Stimulated activated CD8-positive, alpha-beta memory T cell treated with anti-CD3 and anti-CD28 coated beads, Interleukin-12 subunit alpha, Interleukin-12 subunit beta, amount 100 ng/mL, for 4 hours (primary cell): ENCODE measurements around the gene RPS19.

Experiments
- DNase-seq: peaks from one replicate; pipeline ENCODE4 v3.0.0-alpha.2; 2020; ENCODE audit warnings: low read depth

RPS19 gene

DNA sequence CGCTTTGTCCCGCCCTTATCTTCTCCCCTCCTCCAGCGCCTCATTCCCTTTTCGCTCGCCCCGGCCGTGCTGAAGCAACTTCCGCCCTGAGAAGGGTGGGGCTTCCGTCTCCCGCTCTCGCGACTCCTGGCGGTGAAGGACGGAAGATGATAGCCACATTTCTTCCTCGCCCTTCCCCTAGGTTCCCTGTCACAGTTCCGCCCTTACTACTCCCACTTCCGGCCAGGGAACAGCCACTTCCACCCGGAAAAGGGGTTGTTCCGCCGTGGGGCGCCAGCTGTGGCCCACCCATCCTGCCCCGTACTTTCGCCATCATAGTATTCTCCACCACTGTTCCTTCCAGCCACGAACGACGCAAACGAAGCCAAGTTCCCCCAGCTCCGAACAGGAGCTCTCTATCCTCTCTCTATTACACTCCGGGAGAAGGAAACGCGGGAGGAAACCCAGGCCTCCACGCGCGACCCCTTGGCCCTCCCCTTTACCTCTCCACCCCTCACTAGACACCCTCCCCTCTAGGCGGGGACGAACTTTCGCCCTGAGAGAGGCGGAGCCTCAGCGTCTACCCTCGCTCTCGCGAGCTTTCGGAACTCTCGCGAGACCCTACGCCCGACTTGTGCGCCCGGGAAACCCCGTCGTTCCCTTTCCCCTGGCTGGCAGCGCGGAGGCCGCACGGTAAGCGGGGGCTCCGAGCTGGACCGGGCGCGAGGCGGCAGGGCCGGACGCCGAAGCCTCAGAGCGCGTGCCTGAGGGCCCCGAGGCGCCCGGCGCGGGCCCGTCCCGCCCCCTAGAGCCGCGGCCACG is at the start of gene RPS19:
Gene RPS19 (plus strand): TSS at position 638 of the 801 bp plus-strand sequence. CDS start 520 bp downstream, outside the sequence.
- peak; percentile 97 for DNase-seq

DNA sequence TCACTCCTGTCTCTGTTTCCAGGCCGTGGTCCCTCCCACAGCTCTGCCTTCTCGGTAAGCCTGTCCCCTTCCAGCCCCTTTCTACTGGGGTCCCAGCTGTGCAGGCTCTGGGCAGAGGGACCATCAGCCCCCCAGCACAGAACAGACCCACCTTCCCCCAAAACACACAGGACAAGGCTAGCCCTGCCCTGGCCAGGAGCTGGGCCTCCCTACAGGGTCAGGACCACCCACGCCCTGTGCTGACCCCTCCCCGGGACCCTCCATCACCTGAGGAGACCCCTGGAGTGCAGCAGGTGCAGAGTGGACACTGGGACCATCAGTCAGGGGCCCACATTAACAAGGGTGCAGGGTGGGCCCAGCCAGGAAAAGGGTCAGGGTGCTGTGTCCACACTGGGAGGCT is 49.8 kb upstream of the RPS19 start:
- no peak for DNase-seq

DNA sequence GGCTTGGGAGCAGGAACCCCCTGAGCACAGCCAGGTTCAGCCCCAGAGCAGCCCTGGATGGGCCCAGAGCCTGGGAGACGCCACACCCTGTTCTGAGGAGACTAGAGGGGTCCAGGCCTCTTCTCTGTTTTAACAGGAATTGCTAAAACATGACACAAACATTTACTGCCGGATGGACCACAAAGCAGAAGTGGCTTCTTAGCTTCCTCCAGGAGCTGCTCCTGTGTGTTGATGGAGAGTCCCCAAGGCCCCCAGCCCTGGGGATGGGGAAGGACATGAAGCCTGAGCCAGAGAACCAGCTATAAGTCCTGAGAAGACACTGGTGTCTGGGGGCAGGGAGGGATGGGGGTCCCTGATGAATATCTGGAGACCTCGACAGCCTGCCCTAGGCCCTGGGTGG is 49.0 kb upstream of the RPS19 start:
- no peak for DNase-seq

DNA sequence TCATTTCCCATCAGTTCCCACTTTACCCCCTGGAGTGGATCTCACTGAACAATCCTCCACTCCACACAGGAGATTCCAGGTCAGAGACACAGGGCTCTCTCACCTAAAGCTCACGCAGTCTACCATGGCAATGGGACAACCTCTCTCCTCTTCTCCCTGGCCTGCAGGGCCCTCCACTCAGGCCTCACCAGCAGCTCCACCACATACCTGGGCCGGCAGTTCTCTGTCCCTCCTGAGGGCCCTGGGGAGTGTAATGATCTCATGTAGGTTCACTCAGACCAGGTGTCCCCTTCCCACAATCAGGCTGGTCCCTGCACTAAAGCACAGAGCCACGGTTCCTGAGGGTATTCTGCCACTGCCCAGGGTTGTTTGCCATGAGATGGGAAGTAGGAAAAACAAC is 48.1 kb upstream of the RPS19 start:
- DNase-seq, result no peak

DNA sequence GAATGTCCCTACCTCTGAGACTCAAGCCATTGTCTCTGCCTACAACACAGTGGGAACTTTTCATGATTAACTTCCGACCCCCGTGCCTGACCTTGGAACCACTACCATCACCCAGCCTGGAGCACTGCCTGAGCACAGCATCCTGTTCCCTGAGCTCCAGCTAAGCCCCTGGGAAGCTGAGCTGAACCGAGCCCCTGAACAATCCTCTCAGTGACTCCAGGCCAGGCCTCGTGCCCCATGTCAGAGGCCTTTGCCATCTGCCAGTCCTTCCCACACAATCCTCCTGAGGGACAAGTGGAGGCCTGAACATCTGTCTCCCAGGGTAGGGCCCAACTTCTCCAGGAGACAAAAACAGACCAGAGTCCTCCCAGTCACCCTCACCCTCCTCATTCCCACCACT is 46.1 kb upstream of the RPS19 start:
- no peak for DNase-seq

DNA sequence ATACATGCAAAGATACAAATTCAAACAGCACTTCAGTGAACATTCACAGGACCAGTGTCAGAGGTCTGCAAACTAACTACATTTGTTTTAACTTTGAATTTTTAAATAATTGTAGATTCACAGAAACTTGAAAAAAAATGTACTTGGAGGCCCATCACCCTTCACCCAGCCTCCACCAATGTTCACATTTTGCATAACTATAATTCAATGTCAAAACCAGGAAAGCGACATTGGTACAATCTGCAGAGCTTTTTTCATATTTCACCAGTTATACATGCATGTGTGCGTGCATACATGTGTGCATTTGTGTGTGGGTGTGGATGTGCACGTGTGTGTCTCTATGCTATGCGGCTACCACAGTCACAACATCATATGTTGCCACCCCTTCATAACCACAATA is 44.8 kb upstream of the RPS19 start:
- DNase-seq, result no peak

DNA sequence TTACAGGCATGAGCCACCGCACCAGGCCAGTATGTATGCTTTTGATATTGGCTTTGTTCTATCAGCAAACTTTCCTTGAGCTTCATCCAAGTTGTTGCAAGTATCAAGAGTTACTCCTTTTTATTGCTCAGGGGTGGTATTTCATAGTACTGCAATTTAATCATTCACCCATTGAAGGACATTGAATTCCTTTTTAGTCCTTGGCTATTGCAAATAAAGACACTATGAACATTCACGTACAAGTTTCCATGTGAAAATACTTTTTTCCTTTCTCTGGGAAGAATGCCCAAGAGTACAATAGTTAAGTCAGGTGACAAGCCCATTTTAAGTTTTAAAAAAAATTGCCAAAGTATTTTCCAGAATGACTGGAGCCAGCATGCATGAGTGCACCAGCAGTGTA is 43.3 kb upstream of the RPS19 start:
- no peak for DNase-seq

DNA sequence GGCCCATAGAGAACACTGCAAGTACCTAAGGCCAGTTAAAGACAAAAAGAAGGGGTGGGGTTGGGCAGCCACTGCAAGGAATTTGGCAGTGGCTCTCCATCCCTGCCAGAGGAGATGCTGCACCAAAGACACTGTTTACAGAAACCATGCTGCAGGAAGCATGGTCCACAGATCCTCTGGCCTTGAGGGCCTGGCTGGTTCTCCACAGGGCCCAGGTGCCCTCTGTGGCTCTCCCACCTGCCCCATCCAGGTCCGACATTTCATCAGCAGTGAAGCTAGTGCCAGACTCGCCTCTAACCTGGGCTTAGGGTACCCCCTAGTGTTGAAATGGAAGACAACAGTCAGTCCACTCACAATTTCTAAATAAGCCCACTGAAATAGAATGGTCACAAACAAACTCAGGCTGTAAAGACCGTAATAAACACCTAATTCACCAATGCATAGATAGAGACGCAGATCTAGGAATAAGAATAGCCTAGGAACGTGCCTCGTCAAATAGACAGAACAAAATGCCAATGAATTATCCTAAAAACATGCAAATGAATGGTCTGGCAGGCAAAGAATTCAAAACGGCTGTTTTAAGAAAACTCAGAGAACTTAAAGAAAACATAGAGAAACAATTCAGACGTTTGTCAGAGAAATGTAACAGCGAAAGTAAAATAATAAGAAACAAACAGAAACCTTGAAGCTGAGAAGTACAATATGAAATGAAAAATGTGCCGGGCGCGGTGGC is 38.9 kb upstream of the RPS19 start:
- DNase-seq, result peak; percentile 7

DNA sequence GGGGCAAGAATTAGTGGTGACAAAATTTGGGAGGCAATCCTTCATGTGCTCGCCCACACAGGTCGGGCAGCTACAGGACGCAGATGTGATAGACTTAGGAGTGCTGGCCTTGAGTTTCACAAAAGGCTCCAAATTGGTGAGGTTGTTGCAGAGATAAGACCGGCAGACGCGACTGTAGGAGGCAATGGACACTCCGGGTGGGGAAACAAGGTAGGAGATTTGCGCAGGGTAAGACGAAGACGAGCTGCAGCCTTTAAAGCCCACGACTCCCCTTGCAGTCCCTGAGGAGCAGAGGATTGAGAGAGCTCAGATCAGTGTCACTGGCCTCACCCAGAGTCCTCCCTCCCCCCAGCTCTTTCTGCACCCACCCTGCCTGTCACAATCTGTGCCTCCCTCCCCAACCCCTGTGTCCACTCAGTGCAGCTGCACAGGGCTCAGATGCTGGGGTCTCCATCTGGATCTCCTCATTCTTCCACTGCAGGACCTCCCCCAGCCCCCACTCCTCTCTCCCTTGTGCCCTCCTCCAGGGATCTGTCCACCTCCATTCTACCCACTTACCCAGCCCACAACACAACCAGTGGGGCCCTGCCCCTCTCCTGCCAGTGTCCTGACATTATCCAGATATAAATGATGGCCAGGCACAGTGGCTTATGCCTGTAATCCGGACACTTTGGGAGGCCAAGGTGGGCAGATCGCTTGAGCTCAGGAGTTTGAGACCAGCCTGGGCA is 21.9 kb upstream of the RPS19 start:
- DNase-seq, result no peak

DNA sequence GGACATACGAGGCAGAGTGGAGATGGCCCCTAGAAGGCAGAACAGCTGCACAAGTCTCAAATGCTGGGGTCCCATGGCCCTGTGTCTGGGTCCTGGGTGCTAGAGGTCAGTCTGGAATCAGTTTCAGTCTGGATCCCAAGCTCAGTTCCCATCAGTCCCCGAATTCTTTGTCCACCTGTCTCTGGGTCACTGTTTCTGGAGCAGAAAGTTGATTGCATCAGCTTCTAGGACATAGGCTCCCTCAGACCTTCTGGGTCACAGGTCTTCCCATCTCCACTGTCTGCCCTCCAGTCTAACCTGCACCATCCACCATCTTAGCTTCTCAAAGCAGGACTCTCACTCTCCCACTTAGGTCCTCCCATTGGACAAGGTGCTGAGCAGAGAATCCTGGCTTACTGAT is 20.8 kb upstream of the RPS19 start:
- no peak for DNase-seq

DNA sequence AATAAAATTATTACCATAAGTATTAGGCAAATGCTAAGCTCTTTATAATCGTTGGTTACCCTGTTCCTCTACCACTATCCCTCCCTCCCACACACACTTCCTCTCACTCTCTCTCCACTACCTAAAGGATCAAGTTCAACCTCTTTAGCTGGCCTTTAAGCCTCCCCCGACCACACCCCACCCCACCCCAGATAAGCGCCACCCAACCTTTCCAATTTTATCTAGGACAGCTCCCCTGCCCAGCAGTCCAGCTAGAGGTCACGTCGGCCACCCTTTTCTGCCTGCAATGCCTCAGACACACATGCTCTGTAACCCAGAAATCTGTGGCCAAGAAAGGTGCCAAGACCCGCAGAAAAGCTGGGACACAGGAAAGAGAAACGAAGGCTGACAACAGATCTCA is 16.7 kb upstream of the RPS19 start:
- no peak for DNase-seq

DNA sequence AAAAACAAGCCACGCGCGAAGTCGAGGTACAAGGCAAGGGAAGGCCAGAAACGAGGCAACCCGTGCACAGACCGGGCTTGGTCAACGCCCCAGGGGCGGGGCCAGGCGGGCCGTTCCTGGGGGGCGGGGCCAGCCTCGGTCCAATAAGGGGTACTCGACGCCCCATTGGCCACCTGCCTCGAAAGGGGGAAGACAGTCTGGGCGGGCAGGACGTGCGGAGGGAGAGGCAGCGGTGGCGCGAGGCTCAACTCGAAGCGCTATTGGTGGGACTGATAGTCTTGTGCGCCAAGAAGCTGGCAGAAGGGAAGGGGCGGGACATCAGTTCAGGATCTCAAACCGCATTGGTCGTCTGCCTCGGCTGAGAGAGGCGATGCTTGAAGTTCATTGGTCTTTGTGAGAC is 15.5 kb upstream of the RPS19 start, which contains the start of gene LYPD4:
Gene LYPD4 (minus strand): TSS at position 83 of the 400 bp plus-strand sequence. CDS start 5,398 bp downstream, outside the sequence.
- DNase-seq, result no peak

DNA sequence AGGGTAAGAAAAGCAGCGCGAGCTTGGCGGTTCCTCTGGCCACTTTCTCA is 15.2 kb upstream of the RPS19 start, which contains the start of gene DMRTC2:
Gene DMRTC2 (plus strand): TSS at position 42 of the 50 bp plus-strand sequence. CDS start 2,387 bp downstream, outside the sequence.
- no peak for DNase-seq

DNA sequence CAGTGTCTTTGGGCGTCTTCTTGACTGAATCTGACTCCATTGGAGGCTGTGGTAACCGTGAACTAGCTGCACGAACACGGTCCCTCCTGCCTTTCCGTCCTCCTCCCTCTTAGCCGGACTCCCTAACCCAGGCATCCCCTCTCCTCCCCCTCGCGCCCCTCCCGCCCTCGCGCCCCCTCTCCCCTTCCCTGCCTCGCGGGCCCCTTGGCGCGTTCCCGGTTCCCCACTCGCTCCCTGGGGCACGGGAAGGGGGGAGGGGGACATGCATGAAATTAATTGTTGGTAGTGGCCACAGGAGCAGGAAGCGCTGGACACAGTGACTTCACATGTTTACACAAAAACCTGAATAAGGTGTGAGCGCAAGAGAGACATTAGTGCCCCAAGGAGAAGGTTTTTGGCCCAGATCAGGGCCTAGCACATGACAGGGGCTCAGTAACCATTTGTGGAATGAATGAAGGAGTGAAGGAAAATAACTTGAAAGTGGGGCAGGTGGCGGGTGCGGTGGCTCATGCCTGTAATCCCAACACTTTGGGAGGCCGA is 14.9 kb upstream of the RPS19 start:
- DNase-seq, result no peak

DNA sequence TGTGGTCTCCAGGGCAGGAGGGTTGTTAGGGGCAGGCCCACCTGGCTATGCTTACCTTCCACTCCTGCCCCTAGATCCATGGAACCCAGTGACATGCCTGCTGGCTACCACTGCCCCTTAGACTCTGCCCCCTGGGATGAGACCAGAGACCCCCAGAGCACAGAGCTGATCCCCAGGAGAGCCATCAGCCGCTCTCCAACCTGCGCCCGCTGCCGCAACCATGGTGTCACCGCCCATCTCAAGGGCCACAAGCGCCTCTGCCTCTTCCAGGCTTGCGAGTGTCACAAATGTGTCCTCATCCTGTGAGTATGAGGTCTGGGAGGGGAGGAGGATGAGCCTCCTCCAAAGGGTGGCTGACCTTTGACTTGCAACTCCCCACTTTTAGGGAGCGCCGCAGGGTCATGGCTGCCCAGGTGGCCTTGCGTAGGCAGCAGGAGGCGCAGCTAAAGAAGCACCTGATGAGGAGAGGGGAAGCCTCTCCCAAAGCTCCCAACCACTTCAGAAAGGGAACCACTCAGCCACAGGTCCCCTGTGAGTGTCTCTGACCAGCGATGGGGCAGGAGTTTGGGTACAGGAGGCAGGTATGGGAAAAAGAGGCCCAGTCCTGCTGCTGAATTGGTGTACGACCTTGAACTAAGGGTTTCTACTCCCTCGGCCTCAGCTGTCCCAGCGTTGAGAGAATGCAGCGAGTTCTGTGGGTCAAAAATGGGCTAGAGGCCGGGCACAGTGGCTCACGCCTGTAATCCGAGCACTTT is 12.5 kb upstream of the RPS19 start:
- DNase-seq, result no peak

DNA sequence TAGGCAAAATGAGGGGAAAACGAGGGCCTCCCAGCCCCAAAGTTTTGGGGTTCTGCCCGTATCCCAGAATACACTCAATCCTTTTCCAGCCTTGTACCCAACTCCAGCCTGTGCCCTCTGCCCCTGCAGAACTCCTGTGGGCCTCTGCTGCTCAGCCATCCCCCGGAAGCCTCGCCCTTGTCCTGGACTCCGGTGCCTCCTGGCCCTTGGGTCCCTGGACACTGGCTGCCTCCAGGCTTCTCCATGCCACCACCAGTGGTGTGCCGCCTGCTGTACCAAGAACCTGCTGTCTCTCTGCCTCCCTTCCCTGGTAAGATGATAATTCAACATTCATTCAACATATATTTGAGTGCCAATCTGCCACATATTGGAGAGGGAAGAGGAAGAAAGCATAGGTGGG is 11.4 kb upstream of the RPS19 start:
- no peak for DNase-seq

DNA sequence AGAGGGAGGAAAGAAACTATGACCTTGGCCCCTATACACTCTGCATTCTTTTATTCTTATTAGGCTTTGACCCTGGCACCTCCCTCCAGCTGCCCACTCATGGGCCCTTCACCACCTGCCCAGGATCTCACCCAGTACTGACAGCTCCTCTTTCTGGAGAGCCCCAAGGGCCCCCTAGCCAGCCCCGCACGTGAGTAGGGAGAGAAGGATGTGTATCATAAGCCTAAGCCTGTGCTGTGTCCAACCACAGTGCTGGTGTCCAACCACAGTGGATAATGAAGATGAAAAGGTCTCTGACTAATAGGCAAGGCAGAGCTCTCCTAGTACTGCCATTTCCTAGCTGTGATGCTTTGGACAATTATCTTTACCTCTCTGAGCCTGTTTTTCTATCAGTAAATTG is 11.0 kb upstream of the RPS19 start:
- DNase-seq, result no peak

DNA sequence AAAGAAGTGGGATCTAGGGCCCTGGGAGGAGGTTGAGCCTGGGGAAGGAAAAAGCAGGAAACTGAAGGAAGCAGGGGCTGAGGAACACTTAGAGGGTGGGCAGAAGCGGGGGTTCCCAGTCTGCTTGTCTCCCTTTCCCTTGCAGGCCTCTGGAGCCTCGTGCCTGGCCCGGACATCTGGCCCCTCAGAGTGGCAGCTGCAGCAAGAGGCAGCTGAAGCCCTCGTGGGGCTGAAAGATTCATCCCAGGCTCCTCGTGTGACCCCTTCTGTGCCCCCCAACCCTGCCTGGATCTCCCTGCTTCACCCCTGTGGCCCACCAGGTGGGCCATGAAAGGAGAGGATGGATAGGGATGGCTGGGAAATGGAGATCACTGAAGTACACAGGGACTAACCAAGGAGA is 9.7 kb upstream of the RPS19 start:
- no peak for DNase-seq

DNA sequence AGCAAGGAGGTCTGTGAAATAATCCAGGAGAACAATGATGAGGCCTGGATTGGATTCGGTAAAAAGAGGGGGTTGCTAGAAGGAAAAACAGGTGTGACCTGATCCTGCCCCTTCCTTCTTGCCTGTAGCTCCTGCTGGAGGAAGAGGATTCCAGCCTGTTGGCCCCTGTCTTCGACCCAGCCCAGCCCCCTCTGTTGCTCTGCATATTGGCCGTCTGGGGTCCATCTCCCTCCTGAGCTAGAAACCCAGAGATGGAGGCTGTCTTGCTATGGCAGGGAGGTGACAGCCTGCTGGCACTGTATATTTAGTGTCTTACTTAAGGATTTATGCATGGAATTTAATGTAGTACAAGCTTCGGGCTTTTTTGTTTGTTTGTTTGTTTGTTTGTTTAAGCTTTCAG is 8.6 kb upstream of the RPS19 start:
- no peak for DNase-seq

DNA sequence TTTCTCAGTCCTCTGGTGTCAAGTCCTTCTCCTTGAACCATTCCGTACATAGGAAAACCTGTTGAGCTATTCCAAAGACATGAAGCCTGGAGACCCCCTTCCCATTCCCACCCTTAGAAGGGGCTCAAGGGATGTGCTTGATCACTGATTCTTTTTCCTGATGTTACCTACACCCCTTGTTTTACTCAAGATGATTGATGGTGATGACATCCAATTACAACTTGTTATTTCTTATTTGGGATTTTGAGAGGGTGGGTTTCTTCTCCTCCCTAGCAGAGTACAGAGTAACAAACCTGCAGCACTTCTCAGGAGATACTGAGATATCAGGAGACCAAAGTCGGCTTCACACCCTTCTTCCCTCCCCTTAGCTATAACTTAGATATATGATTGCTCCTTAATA is 6.7 kb upstream of the RPS19 start:
- DNase-seq, result no peak

DNA sequence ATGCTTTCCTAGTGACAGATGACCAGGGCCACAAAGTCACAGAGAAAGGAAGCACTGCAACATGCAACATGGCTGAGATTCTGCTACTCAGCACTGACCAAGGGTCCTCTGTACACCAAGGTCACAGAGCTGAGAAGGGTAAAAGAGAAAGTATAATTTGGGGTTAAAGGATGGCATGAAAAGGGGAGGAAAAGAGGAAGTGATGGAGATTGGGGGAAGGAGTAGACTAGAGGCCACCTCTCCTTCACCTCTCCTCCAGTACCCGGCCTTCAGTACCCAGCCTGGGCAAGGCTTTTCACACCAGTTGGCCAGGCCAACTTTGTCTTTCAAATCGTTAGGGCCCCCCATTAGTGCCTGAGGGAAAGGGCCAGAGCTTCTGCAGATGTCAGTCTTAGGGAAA is 6.3 kb upstream of the RPS19 start:
- DNase-seq, result no peak

DNA sequence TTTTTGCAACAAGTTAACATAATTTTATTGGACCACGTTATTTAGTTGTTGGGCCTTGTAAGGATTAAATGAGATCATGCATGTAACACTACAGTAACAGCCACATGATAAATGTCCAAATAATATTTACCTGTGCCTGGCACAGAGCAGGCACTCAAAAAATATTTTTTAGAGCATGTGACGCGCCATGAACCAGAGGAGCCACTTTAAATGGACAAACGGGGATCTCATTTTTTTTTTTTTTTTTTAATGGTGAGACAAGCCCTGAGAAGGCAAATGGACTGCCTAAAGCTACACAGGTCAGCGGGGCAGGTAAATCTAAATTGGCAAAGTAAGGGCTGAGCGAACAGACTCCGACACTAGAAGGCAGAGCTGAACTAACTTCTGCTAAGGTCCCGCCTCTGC is 840 bp upstream of the RPS19 start:
- DNase-seq, result no peak
